DMS114 treated with DMSO at 0.1 percent for 48 hours (cell line): Measurements from ENCODE around the gene DNAH17.

Experiments used
- DNase-seq: peaks from one replicate; lab custom pipeline; 2025; ENCODE audit not compliant: unreplicated experiment; lab: John Stamatoyannopoulos, UW

DNAH17 gene, protein sequence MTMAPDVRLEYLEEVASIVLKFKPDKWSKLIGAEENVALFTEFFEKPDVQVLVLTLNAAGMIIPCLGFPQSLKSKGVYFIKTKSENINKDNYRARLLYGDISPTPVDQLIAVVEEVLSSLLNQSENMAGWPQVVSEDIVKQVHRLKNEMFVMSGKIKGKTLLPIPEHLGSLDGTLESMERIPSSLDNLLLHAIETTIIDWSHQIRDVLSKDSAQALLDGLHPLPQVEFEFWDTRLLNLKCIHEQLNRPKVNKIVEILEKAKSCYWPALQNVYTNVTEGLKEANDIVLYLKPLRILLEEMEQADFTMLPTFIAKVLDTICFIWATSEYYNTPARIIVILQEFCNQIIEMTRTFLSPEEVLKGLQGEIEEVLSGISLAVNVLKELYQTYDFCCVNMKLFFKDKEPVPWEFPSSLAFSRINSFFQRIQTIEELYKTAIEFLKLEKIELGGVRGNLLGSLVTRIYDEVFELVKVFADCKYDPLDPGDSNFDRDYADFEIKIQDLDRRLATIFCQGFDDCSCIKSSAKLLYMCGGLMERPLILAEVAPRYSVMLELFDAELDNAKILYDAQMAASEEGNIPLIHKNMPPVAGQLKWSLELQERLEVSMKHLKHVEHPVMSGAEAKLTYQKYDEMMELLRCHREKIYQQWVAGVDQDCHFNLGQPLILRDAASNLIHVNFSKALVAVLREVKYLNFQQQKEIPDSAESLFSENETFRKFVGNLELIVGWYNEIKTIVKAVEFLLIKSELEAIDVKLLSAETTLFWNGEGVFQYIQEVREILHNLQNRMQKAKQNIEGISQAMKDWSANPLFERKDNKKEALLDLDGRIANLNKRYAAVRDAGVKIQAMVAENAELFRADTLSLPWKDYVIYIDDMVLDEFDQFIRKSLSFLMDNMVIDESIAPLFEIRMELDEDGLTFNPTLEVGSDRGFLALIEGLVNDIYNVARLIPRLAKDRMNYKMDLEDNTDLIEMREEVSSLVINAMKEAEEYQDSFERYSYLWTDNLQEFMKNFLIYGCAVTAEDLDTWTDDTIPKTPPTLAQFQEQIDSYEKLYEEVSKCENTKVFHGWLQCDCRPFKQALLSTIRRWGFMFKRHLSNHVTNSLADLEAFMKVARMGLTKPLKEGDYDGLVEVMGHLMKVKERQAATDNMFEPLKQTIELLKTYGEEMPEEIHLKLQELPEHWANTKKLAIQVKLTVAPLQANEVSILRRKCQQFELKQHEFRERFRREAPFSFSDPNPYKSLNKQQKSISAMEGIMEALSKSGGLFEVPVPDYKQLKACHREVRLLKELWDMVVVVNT (N-terminal part only)

DNA sequence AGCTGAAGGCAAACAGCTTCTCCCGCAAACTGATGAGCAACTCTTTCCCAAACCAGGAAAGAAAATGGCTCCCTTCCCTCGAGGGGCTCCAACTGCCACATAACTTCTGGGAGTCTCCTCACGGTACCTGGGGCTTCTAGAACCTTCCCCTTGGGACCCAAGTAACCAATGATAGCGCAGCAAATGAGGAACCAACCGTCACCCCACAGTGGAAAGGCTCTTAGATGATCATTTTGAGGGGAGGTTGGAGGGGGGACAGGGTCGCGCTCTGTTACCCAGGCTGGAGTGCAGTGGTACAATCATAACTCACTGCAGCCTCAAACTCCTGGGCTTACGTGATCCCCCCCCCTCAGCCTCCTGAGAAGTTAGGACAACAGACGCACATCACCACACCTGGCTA, at the start of gene DNAH17:
DNAH17 (minus strand) TSS at position 101 of the 400 bp plus-strand sequence. CDS start 2,339 bp downstream, outside the sequence.
- no peak for DNase-seq

DNA sequence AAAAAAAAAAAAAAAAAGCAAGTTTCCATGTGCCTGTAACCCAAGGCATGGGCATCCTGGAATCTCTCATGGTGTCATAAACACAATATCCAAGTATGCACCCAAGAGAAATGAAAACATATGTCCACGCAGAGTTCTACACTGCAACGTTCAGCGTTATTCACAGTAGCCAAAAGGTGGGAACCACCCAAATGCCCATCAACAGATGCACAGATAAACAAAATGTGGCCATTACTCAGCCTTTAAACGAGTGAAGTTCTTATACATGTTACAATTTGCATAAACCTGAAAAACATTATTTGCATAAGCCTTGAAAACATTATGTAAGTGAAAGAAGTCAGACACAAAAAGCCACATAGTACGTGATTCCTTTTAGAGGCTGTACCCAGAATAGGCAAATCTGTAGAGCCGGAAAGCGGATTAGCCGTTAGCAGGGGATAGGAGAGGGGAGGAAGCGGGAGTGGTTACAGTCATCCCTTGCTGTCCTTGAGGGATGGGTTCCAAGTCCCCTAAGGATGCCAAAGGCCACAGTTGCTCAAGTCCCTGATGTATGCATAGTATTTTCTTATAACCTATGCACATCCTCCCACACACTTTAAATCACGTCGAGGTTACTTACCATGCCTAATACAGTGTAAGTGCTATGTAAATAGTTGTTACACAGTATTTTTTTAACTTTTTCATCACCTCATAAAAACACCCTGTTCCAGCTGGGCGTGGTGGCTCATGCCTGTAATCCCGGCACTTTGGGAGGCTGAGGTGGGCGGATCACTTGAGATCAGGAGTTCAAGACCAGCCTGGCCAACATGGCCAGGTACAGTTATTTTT, 47.3 kb upstream of the DNAH17 start:
- DNase-seq = no peak

DNA sequence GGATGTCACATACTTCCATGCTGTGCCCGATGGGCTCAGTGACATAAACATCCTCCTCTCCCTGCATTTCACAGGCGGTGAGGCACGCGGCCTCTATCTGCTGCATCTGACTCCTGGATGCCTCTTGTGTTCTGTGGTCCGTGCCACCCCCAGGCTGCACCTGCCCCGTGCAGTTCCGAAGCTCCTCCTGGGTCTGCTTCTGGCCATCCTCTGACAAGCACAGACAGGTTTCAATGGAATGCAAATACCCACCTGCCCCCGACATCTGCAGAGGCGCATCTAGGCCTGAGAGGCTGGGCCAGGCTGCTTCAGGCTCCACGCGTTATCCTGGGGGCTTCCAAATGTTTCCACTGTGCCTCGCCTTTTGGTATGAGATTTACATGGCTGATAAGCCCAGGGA, 46.3 kb upstream of the DNAH17 start:
- DNase-seq = no peak

DNA sequence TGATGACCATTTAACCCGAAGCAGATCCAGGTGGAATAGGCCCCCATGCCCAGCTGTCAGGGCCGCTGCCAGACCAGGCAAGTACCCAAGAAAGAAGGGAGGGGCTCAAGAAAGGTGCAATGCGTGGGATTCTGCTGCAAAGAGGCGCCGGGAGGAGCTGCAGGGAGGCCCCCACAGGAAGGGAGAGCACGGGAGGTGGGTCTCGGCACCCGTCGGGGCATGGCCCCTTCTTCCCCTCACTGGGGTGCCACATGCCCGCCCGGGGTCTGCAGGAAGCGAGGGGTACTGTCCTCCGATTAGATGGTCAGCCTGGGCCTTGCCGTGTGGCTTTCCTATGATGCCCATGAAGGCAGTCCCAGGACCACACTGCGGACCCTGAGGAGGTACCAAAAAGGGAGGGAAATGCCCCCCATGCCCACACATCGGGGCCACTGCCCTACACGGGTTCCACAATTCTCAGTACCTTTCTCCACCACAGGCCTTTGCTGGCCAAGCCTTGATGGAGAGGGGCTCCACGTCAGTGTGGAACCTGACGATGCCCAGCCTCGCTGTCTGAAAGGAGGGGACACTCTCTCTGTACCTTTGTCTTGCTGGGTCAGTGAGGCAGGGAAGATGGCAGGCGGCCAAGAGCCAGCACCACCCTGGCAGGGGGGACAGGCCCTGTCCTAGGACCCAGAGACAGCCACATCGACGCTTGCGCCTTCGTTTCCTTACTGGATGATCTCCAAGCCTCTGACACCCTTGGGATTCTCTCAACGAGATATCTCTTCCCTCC, 45.5 kb upstream of the DNAH17 start:
- no peak for DNase-seq

DNA sequence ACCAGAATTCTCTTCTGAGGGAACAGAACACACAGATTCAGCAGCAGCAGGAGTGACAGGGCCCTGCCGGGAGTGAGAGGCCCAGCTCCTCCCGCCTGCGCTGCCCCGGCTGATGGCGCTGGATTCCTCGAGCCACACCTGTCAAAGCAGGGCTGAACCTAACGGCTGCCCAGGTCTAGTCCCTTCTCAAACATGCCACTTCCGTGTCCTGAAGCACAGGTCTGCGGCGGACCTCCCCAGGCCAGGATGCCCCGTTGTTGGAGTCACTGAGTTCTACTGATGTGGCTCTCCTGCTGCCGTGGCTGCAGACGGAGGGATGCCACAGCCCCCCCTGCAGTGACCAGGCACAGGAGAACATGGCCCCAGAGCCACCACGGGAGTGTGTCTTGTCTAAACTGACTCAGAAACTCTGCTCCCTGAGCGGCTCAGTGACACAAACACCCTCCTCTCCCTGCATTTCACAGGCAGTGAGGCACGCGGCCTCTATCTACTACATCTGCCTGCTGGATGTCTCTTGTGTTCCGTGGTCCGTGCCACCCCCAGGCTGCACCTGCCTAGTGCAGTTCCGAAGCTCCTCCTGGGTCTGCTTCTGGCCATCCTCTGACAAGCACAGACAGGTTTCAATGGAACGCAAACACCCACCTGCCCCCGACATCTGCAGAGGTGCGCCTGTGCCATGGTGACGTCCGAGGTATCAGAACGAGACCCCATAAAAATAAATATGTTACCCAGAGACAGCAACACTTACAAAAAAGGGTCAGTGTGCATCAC, 44.7 kb upstream of the DNAH17 start:
- DNase-seq = no peak

DNA sequence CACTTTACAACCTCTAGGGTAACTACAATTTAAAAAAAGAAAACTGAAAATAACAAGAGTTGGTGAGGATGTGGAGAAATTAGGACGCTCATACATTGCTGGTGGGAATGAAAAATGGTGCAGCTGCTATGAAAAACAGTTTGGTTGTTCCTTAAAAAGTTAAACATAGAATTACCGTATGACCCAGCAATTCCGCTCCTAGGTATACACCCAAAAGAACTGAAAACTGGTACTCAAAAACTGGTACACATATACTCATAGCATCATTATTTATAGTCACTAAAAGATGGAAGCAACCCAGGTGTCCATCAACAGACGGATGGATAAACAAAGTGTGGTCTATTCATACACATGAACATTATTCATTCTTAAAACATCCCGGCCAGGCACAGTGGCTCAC, 42.9 kb upstream of the DNAH17 start:
- no peak for DNase-seq

DNA sequence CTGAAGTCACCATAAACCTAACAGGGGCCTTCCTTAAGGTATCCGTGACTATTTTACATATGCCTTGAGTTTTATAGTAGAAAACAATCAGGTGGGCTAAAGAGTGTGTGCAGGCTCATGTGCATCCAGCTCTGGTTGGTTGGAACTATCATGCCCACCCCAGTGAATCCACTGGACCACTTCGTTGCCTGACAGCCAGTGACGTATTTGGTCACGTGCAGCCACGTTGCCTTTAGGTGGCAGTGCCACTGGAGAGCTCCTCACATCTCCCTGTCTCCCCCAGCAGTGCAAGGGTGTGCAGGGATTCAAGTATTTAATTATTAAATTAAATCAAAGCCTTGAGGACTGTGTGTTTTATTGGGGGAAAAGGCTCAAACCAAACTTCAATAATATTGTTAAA, 42.1 kb upstream of the DNAH17 start:
- DNase-seq = no peak

DNA sequence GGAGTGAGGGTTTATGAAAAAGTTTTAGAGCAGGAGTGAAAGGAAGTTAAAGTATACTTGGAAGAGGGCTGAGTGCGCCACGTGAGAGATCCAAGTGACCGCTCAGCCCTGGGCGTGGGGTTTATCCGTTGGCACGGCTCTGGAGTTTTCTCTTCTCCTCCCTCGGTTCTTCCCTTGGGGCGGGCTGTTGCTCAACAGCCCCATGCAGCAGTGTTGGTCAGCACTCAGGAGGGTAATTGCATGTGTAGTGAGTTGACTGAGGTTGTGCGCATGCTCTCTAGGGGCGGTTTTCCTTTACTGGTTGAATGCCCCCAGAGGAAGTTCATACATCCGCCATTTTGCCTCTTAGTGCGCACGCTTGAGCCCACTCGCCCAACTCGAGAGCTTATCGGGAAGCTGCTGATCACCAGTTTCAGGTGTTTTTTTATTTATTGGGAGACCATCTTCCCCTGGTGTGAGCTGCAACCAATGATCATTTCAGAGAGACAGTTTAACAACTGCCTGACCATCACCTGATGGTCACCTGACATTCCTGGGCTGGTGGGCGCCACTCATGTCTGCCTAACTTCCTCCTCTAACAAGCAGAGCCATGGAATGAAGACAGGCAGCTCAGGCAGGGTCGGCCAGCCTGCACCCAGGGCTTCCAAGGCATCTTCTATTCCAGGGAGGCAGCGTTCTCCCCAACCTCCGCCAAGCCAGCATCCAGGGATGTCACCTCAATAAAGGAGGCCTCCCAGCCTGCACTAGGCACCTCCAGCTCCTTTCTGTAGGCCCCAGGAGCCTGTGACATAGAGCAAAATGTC, 41.3 kb upstream of the DNAH17 start:
- no peak for DNase-seq

DNA sequence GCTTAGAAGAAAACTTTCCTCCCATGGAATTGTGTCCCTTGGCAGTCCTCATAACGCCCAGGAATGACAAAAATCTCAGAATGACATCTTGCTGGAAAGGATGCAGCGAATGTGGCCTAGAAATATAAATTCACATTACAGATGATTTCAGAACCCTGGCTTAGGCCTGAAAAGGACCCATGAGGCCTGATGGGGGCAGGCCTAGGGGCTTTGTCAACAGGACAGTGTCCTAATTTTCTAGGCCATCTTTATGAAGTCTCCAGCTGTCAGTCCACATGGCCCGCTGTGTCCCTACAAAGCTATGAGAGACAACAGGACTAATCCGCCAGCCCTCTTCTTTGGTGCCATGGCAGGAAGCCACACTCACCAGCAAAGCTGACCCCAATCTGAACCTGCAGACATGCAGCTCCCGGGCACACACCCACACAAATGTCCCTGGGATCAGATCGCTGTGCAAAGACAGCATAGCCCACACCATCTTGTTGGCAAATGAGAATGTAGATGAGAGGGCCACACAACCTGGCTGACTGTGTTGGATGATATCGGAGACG, 40.4 kb upstream of the DNAH17 start:
- no peak for DNase-seq

DNA sequence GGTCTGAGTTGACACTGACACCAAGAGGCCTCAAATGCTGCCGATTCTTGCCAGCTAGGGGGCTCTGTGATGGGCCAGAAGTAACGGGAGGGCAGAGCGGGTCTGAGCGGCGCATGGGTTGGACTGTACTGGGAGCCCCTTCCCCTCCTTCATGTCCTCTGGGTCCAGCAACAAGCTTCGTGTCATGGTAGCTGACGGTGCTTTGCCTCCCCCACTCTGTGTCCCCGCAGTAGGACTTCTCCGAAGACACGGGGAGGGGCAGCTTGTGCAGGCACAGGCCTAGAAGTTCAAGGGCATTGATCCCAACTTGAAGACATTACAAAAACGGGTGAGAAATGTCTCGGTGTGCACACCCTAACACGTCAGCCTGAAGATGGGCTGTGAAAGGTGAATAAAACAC, 39.8 kb upstream of the DNAH17 start:
- no peak for DNase-seq

DNA sequence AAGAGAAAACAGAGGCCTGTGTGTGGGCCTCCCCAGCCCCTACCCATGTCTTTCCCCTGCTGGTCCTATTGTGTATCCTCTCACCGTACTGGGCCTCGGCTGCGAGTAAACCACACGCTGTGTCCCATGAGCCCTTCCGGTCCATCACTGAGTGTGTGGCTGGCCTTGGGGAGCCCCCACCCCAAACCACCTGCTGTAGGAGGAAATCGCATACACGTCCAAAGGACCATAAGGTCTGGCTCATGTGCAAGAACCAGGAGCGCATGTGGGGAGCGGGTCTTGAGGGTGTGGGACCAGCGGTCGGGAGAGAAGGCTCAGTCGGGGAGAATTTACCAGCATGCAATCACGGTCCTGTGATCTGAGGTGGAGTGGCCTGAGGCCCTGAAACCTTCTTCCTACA, 38.4 kb upstream of the DNAH17 start:
- no peak for DNase-seq

DNA sequence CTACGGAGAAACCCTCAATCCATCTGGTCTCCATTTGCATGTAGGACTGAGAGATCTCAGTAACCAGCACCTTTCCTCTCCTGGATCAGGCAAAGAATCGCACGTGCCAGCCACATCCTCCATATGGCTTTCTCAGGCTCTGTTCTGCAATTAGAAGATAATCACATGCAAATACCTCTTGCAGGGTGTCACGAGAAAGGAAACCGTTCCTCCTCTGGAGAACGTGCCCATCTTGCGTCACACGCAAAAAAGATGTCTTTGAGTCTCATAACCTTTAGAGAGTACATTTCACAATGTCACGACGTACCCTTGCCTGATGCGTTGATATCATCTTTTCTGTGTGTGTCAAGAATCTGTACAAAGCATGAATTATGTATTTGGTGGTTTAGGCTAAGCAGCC, 36.2 kb upstream of the DNAH17 start:
- no peak for DNase-seq

DNA sequence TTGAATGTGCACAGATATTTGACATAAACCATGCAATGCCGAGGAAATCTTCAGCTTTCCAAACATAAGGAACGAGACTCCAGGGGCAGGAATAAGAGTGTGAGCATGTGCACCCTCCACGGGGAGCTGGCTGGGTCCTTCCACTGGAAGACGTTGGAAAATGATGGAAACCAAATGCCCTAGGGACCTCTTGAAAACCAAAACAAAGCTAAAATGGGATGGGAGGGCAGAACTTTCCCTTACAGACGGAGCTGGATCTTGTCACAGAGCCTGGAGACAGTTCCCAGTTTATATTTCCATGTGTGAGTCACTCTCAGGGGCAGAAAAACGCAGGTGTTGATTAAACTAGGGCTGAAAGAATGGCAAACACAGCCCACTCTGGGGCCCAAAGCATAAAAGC, 34.4 kb upstream of the DNAH17 start:
- DNase-seq = no peak

DNA sequence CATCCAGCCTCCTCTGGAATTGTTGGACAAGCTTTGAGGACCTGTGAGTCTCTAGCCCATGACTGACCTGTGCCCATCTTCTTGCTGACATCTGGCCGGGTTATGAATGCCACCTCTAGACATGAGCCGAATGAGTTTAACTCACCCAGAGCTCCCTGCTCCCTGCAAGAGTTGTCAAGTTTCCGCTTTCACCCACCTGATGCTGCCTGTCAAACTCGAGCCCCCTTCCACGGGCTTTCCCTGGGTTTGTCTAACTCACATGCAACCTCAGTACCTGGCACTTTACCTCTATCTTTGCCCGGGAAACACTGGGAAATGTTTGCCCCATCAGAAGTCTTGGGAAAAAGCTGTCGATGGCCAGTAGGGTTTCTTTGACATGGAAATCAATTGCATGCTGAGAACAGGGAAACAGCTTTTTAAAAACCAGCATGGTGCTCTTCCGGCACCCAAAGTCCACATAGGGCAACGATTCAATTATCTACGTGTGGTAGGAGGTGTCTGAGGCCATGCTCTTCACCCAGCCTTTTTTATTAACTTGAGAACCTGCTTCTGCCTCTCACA, 33.8 kb upstream of the DNAH17 start:
- no peak for DNase-seq

DNA sequence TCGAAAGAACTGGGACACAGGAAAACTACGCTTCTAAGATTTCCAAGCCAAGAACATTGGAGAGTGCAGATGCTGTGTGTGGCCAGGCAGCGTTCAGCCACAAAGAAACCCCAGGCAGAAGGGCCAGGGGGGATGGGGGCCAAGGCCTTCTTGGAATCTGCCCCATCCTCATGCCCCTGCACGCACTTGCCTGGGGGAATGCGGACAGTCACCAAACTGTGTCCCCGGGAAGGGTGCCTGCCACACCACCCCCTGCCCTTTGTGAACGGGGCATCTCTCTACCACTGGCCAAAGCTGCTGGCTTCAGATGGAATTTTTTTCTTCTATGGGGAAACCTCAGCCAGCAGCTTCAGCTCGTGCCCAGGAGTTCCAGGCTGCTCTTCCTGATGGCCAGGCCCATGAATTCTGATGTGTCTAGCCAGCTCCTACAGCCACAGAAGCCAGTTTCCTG, 32.0 kb upstream of the DNAH17 start:
- DNase-seq = no peak

DNA sequence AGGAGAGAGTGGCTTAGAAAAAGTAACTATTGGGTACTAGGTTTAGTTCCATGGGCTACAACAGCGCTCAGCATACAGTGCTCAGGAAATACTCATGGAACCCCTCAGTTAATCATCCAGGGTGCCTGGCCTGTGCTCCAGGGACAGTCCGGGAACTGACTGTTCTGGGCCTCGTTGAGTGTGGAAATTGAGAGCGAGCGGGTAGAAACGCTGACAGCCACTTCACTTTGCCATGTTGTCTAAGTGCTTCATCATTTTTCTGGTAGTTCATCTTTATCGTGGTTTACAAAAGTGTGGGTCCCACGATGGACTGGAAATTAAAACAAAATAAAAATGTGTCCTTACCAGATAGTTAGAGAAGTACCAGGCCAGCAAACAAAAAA, 31.6 kb upstream of the DNAH17 start:
- DNase-seq = no peak

DNA sequence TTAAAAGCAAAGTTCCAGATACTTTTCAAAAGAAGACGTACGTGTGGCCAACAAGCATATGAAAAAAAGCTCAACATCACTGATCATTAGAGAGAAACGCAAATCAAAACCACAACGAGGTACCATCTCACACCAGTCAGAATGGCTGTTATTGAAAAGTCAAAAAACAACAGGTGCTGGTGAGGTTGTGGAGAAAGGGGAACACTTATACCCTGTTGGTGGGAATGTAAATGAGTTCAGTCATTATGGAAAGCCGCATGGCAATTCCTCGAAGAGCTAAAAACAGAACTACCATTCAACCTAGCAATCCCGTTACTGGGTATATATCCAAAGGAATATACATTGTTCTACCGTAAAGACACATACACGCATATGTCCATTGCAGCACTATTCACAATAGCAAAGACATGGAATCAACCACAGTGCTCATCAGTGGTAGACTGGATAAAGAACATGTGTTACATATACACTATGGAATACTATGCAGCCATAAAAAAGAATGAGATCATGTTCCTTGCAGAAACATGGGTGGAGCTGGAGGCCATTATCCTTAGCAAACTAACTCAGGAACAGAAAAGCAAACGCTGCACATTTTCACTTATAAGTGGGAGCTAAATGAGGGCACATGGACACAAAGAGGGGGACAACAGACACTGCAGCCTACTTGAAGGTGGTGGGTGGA, 31.1 kb upstream of the DNAH17 start:
- DNase-seq = no peak
